SK-N-SH treated with all-trans-retinoic acid at 6 μM for 48 hours (cell line): ENCODE results near the gene IFNA1.

Source experiments
- ATAC-seq: fragments of 200-7000 bp; cut with Tn5 transposase; 3 replicates; pipeline ENCODE4 v1.9.1; 2020; ENCODE audit warnings: mild to moderate bottlenecking, moderate library complexity
- ARNTL ChIP-seq: fragments of 450-650 bp; formaldehyde crosslinking; IDR thresholded peaks from 2 replicates; pipeline ENCODE4 v1.5.0; 2020; ENCODE audit warnings: low read depth, mild to moderate bottlenecking, moderate library complexity, borderline replicate concordance
- BACH2 ChIP-seq: fragments of 250-450 bp; sonication (Bioruptor Pico); IDR thresholded peaks from 2 replicates; pipeline ENCODE4 v1.9.0; 2021; ENCODE audit warnings: mild to moderate bottlenecking, borderline replicate concordance
- CREB5 ChIP-seq: fragments of 250-450 bp; sonication (Bioruptor Pico); IDR thresholded peaks from 2 replicates; pipeline ENCODE4 v1.5.1; 2020; ENCODE audit warnings: low read depth, mild to moderate bottlenecking, moderate library complexity
- CSDC2 ChIP-seq: fragments of 250-450 bp; sonication (Bioruptor Pico); IDR thresholded peaks from 2 replicates; pipeline ENCODE4 v1.5.0; 2020; ENCODE audit warnings: mild to moderate bottlenecking, moderate library complexity
- ESRRG ChIP-seq: fragments of 250-450 bp; sonication (Bioruptor Pico); IDR thresholded peaks from 2 replicates; pipeline ENCODE4 v1.6.1; 2021; ENCODE audit warnings: mild to moderate bottlenecking
- GLIS3 ChIP-seq: fragments of 250-450 bp; sonication (Bioruptor Pico); IDR thresholded peaks from 2 replicates; pipeline ENCODE4 v1.5.0; 2020; ENCODE audit warnings: mild to moderate bottlenecking, moderate library complexity
- ISL1 ChIP-seq: fragments of 250-450 bp; sonication (Bioruptor Pico); IDR thresholded peaks from 2 replicates; pipeline ENCODE4 v2.1.2; 2022; ENCODE audit warnings: mild to moderate bottlenecking, moderate library complexity
- OSR1 ChIP-seq: fragments of 250-450 bp; sonication (Bioruptor Pico); IDR thresholded peaks from 2 replicates; pipeline ENCODE4 v1.8.0; 2022; ENCODE audit warnings: moderate library complexity, mild to moderate bottlenecking, inconsistent platforms
- PATZ1 ChIP-seq: fragments of 250-450 bp; sonication (Bioruptor Pico); IDR thresholded peaks from 2 replicates; pipeline ENCODE4 v1.8.0; 2020; ENCODE audit warnings: mild to moderate bottlenecking, moderate library complexity, borderline replicate concordance
- PPARA ChIP-seq: fragments of 250-450 bp; sonication (Bioruptor Pico); IDR thresholded peaks from 2 replicates; pipeline ENCODE4 v1.5.0; 2020; ENCODE audit warnings: mild to moderate bottlenecking, borderline replicate concordance
- RARB ChIP-seq: fragments of 250-450 bp; sonication (Bioruptor Pico); IDR thresholded peaks from 2 replicates; pipeline ENCODE4 v1.8.0; 2021; ENCODE audit warnings: mild to moderate bottlenecking, moderate library complexity
- SNAI2 ChIP-seq: fragments of 250-450 bp; sonication (Bioruptor Pico); IDR thresholded peaks from 2 replicates; pipeline ENCODE4 v1.5.0; 2020; ENCODE audit warnings: mild to moderate bottlenecking, moderate library complexity
- TCF4 ChIP-seq: fragments of 250-450 bp; sonication (Bioruptor Pico); IDR thresholded peaks from 2 replicates; pipeline ENCODE4 v1.8.0; 2021; ENCODE audit warnings: mild to moderate bottlenecking, moderate library complexity, borderline replicate concordance
- TOX ChIP-seq: fragments of 250-450 bp; sonication (Bioruptor Pico); IDR thresholded peaks from 2 replicates; pipeline ENCODE4 v1.8.0; 2021; ENCODE audit warnings: mild to moderate bottlenecking, moderate library complexity, borderline replicate concordance
- ZC3H10 ChIP-seq: fragments of 250-450 bp; sonication (Bioruptor Pico); IDR thresholded peaks from 2 replicates; pipeline ENCODE4 v1.5.1; 2021; ENCODE audit warnings: mild to moderate bottlenecking, moderate library complexity
- ZFP30 ChIP-seq: fragments of 450-650 bp; formaldehyde crosslinking; IDR thresholded peaks from 2 replicates; pipeline ENCODE4 v1.5.0; 2022; ENCODE audit warnings: mild to moderate bottlenecking, moderate library complexity
- ZNF565 ChIP-seq: fragments of 450-650 bp; formaldehyde crosslinking; conservative IDR thresholded peaks from 2 replicates; pipeline ENCODE4 v1.5.0; 2020; ENCODE audit warnings: low read depth, mild to moderate bottlenecking, moderate library complexity
- ZNF70 ChIP-seq: fragments of 450-650 bp; formaldehyde crosslinking; IDR thresholded peaks from 2 replicates; pipeline ENCODE4 v1.5.0; 2020; ENCODE audit warnings: mild to moderate bottlenecking, moderate library complexity
- ZNF8 ChIP-seq: fragments of 450-650 bp; formaldehyde crosslinking; IDR thresholded peaks from 2 replicates; pipeline ENCODE4 v1.5.0; 2020; ENCODE audit warnings: mild to moderate bottlenecking, moderate library complexity
- TF ChIP-seq, protein P1 (sequence below): fragments of 250-450 bp; sonication (Bioruptor Pico); IDR thresholded peaks from 2 replicates; pipeline ENCODE4 v1.5.1; 2021; ENCODE audit warnings: mild to moderate bottlenecking, moderate library complexity
- TF ChIP-seq, protein P2 (sequence below): fragments of 250-450 bp; sonication (Bioruptor Pico); IDR thresholded peaks from 2 replicates; pipeline ENCODE4 v1.8.0; 2021; ENCODE audit warnings: low read depth, mild to moderate bottlenecking, moderate library complexity, borderline replicate concordance
- TF ChIP-seq, protein P3 (sequence below): fragments of 250-450 bp; sonication (Bioruptor Pico); IDR thresholded peaks from 2 replicates; pipeline ENCODE4 v1.5.0; 2020; ENCODE audit warnings: mild to moderate bottlenecking, moderate library complexity

IFNA1 gene

GRCh38 chr9:21452681-21453080 lies 12.4 kb downstream of the IFNA1 start (continued):
- TF ChIP-seq PATZ1 (CRISPR knock-in tag): no peak
- no peak for TF ChIP-seq ISL1 (CRISPR knock-in tag)
- TF ChIP-seq BACH2 (CRISPR knock-in tag): no peak
- TF ChIP-seq SNAI2: no peak
- no peak for TF ChIP-seq ZNF70 (CRISPR knock-in tag)
- TF ChIP-seq RARB: no peak

DNA sequence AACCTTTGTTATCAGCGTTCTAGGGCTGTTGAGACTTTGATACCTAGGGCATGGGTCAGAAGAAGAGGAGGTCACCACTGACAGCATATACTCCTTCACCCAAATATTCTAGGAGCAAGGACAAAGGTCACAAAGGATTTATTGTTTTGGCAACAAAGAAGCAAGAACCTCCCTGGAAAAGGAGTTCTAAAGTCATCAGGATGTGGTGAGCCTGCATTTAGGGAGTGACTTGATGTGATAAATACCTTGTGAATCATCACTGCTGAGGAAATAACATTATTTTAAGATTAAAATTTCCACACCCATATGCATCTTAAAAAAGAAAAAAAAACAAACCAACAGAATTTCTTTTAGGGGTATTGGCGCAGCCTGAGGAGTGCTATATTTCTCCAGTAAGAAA lies 13.9 kb downstream of the IFNA1 start:
- ATAC-seq: no peak
- no peak for TF ChIP-seq ZNF8
- no peak for TF ChIP-seq PPARA (CRISPR knock-in tag)
- no peak for TF ChIP-seq CSDC2 (CRISPR knock-in tag)
- no peak for TF ChIP-seq GLIS3 (CRISPR knock-in tag)
- TF ChIP-seq ZNF565 (CRISPR knock-in tag): no peak
- no peak for TF ChIP-seq ZC3H10
- no peak for TF ChIP-seq ESRRG
- TF ChIP-seq, protein P1, sequence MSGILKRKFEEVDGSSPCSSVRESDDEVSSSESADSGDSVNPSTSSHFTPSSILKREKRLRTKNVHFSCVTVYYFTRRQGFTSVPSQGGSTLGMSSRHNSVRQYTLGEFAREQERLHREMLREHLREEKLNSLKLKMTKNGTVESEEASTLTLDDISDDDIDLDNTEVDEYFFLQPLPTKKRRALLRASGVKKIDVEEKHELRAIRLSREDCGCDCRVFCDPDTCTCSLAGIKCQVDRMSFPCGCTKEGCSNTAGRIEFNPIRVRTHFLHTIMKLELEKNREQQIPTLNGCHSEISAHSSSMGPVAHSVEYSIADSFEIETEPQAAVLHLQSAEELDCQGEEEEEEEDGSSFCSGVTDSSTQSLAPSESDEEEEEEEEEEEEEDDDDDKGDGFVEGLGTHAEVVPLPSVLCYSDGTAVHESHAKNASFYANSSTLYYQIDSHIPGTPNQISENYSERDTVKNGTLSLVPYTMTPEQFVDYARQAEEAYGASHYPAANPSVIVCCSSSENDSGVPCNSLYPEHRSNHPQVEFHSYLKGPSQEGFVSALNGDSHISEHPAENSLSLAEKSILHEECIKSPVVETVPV (CRISPR knock-in tag): no peak
- no peak for TF ChIP-seq BACH2 (CRISPR knock-in tag)
- TF ChIP-seq, protein P2, sequence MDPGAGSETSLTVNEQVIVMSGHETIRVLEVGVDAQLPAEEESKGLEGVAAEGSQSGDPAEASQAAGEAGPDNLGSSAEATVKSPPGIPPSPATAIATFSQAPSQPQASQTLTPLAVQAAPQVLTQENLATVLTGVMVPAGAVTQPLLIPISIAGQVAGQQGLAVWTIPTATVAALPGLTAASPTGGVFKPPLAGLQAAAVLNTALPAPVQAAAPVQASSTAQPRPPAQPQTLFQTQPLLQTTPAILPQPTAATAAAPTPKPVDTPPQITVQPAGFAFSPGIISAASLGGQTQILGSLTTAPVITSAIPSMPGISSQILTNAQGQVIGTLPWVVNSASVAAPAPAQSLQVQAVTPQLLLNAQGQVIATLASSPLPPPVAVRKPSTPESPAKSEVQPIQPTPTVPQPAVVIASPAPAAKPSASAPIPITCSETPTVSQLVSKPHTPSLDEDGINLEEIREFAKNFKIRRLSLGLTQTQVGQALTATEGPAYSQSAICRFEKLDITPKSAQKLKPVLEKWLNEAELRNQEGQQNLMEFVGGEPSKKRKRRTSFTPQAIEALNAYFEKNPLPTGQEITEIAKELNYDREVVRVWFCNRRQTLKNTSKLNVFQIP (CRISPR knock-in tag): no peak
- TF ChIP-seq ISL1 (CRISPR knock-in tag): no peak
- TF ChIP-seq, protein P3, sequence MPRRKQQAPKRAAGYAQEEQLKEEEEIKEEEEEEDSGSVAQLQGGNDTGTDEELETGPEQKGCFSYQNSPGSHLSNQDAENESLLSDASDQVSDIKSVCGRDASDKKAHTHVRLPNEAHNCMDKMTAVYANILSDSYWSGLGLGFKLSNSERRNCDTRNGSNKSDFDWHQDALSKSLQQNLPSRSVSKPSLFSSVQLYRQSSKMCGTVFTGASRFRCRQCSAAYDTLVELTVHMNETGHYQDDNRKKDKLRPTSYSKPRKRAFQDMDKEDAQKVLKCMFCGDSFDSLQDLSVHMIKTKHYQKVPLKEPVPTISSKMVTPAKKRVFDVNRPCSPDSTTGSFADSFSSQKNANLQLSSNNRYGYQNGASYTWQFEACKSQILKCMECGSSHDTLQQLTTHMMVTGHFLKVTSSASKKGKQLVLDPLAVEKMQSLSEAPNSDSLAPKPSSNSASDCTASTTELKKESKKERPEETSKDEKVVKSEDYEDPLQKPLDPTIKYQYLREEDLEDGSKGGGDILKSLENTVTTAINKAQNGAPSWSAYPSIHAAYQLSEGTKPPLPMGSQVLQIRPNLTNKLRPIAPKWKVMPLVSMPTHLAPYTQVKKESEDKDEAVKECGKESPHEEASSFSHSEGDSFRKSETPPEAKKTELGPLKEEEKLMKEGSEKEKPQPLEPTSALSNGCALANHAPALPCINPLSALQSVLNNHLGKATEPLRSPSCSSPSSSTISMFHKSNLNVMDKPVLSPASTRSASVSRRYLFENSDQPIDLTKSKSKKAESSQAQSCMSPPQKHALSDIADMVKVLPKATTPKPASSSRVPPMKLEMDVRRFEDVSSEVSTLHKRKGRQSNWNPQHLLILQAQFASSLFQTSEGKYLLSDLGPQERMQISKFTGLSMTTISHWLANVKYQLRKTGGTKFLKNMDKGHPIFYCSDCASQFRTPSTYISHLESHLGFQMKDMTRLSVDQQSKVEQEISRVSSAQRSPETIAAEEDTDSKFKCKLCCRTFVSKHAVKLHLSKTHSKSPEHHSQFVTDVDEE (CRISPR knock-in tag): no peak
- no peak for TF ChIP-seq RARB
- TF ChIP-seq TCF4: no peak
- TF ChIP-seq SNAI2: no peak
- no peak for TF ChIP-seq PATZ1 (CRISPR knock-in tag)
- TF ChIP-seq ARNTL (CRISPR knock-in tag): no peak
- TF ChIP-seq OSR1 (CRISPR knock-in tag): no peak
- no peak for TF ChIP-seq TOX (CRISPR knock-in tag)

GRCh38 chr9:21455320-21455719 lies 15.1 kb downstream of the IFNA1 start:
- peak; percentile 84 for ATAC-seq
- no peak for TF ChIP-seq CREB5
- TF ChIP-seq TOX (CRISPR knock-in tag): no peak
- TF ChIP-seq OSR1 (CRISPR knock-in tag): no peak
- TF ChIP-seq CSDC2 (CRISPR knock-in tag): no peak
- TF ChIP-seq ZNF70 (CRISPR knock-in tag): no peak
- TF ChIP-seq SNAI2: no peak
- no peak for TF ChIP-seq ESRRG
- TF ChIP-seq BACH2 (CRISPR knock-in tag): no peak
- TF ChIP-seq, protein P3 (CRISPR knock-in tag): no peak
- no peak for TF ChIP-seq ARNTL (CRISPR knock-in tag)
- no peak for TF ChIP-seq ISL1 (CRISPR knock-in tag)
- TF ChIP-seq ZFP30: no peak
- no peak for TF ChIP-seq RARB
- TF ChIP-seq ZC3H10: no peak
- no peak for TF ChIP-seq ZNF8
- TF ChIP-seq PPARA (CRISPR knock-in tag): no peak
- no peak for TF ChIP-seq TCF4
